RWPE1 (cell line): ENCODE data around the gene EGFL6.

Experiments
- CTCF ChIA-PET: fragments of 350-600 bp; sonication (Branson Sonifier 250); formaldehyde crosslinking; extraction: SDS; loops from one replicate; lab custom pipeline; 2021; lab: Yijun Ruan, JAX
- POLR2A ChIA-PET: fragments of 400-600 bp; formaldehyde crosslinking; extraction: SDS; loops from one replicate; lab custom pipeline; 2020; ENCODE audit warnings: antibody characterized with exemption; ENCODE audit not compliant: low non-redundant PET; lab: Yijun Ruan, JAX
- DNase-seq: peaks from one replicate; pipeline ENCODE4 v3.0.0; 2012; ENCODE audit warnings: low spot score
- H3K27ac ChIP-seq: fragments of 450-650 bp; 2 replicates; pipeline ENCODE4 v1.5.1; 2017
- CTCF ChIP-seq: fragments of 450-650 bp; conservative IDR thresholded peaks from 2 replicates; pipeline ENCODE4 v1.5.1; 2017; ENCODE audit warnings: low read depth, mild to moderate bottlenecking

EGFL6 gene

GRCh38 chrX:13579661-13580060 is 10.3 kb downstream of the EGFL6 start:
- H3K27ac ChIP-seq = no peak overlapping the region
- no peak for TF ChIP-seq CTCF
- POLR2A ChIA-PET = no interaction called here
- CTCF ChIA-PET = no interaction called here
- no peak for DNase-seq

- CTCF ChIA-PET = interaction anchor here (0.6 kb wide), 1 partner anchor 931 kb away, joined by 3 read pairs; no protein-coding TSS in a partner anchor
- no peak for TF ChIP-seq CTCF
Observed at GRCh38 chrX:13581554-13581953, 12.2 kb downstream of the EGFL6 start.

GRCh38 chrX:13587786-13588477 is 18.5 kb downstream of the EGFL6 start:
- H3K27ac ChIP-seq = no peak overlapping the region
- DNase-seq = no peak
- no peak for TF ChIP-seq CTCF
- ChIA-PET POLR2A (no interaction called here), CTCF (no interaction called here)

More at GRCh38 chrX:13581554-13581953, 12.2 kb downstream of the EGFL6 start:
- no peak overlapping the region for H3K27ac ChIP-seq
- POLR2A ChIA-PET = no interaction called here
- no peak for DNase-seq

- DNase-seq = no peak
- CTCF ChIA-PET = no interaction called here
- POLR2A ChIA-PET = no interaction called here
- H3K27ac ChIP-seq = no peak overlapping the region
- TF ChIP-seq CTCF = no peak
Observed at GRCh38 chrX:13590207-13590606, 20.8 kb downstream of the EGFL6 start.

- DNase-seq = no peak
- CTCF ChIA-PET = no interaction called here
- no peak for TF ChIP-seq CTCF
- POLR2A ChIA-PET = no interaction called here
- no peak overlapping the region for H3K27ac ChIP-seq
Observed at GRCh38 chrX:13590914-13591313, 21.5 kb downstream of the EGFL6 start.

- no peak for DNase-seq
- no peak overlapping the region for H3K27ac ChIP-seq
- CTCF ChIA-PET = interaction anchor here (0.8 kb wide), 1 partner anchor 1561 kb away, joined by 6 read pairs; no protein-coding TSS in a partner anchor
- TF ChIP-seq CTCF = no peak
- POLR2A ChIA-PET = no interaction called here
Observed at GRCh38 chrX:13597874-13598273, 28.5 kb downstream of the EGFL6 start.
